Esophagus muscularis mucosa (tissue), 4 donors: ENCODE measurements around the gene ADAMTSL5. TPM values are rescaled to one million over a fixed set of nuclear protein-coding genes. Genes with fewer than 3 reads are reported as not detected.

Source experiments
- DNase-seq: peaks from one replicate; pipeline ENCODE4 v3.0.0-alpha.2; 2017; ENCODE audit errors: extremely low spot score
- H3K27ac ChIP-seq, 4 donors: fragments of 200-600 bp; sonication (generic); replicated peaks in 1 of 4; 1 replicate in 3 of 4; 2 replicates in 1 of 4; pipeline ENCODE4 v1.5.1; 2016 to 2019; ENCODE audit warnings: mild to moderate bottlenecking in 1 of 4
- H3K27me3 ChIP-seq, 4 donors: fragments of 200-600 bp; sonication (generic); one replicate each; pipeline versions ENCODE4 v1.5.1 to v1.6.0; 2016 to 2019
- H3K36me3 ChIP-seq, 4 donors: fragments of 200-600 bp; sonication (generic); one replicate each; pipeline ENCODE4 v1.5.1; 2016 to 2019
- H3K4me1 ChIP-seq, 4 donors: fragments of 200-600 bp; sonication (generic); one replicate each; pipeline ENCODE4 v1.5.1; 2016 to 2019
- H3K4me3 ChIP-seq, 4 donors: fragments of 200-600 bp; sonication (generic); 1 replicate in 2 of 4; 2 replicates in 2 of 4; pipeline ENCODE4 v1.5.1; 2016 to 2019; ENCODE audit warnings: mild to moderate bottlenecking in 4 of 4, moderate library complexity in 1 of 4
- H3K9me3 ChIP-seq, 4 donors: fragments of 200-600 bp; sonication (generic); 1 replicate in 3 of 4; 2 replicates in 1 of 4; pipeline ENCODE4 v1.5.1; 2016 to 2019
- CTCF ChIP-seq, 3 experiments: fragments of 200-600 bp in 2 of 3; fragments of 450-650 bp in 1 of 3; sonication (generic) in 2 of 3; IDR thresholded peaks; one replicate each; pipeline ENCODE4 v1.5.1; 2017 to 2019; ENCODE audit warnings: antibody characterized with exemption in 3 of 3, mild to moderate bottlenecking in 2 of 3, moderate library complexity in 1 of 3
- EP300 ChIP-seq: sonication (generic); formaldehyde crosslinking; IDR thresholded peaks from one replicate; pipeline ENCODE4 v1.6.1; 2017; ENCODE audit warnings: antibody characterized with exemption
- POLR2A ChIP-seq: fragments of 450-650 bp; IDR thresholded peaks from one replicate; pipeline ENCODE4 v1.6.1; 2017; ENCODE audit warnings: antibody characterized with exemption, moderate library complexity, mild to moderate bottlenecking, low read depth
- POLR2AphosphoS5 ChIP-seq, 2 donors: sonication (generic); formaldehyde crosslinking; IDR thresholded peaks; one replicate each; pipeline ENCODE4 v1.6.1; 2017; ENCODE audit warnings: antibody characterized with exemption in 2 of 2
- WGBS: methylation state at CpG from one replicate; pipeline ENCODE4 v1.1.5; 2018; 5-methylcytosine and 5-hydroxymethylcytosine counted together
- intact Hi-C: fragments of 100-400 bp; cut with DNase I; formaldehyde crosslinking; loops from one replicate; pipeline ENCODE4 v1.15.1; 2023
- total RNA-seq, 4 donors: library from RNA; depleted of rRNA; stranded (reverse); fragments of >200 nt; gene quantifications; one replicate each; pipeline versions ENCODE4 v1.1.0 to v1.2.1, GENCODE V29; 2016

Gene ADAMTSL5
- total RNA-seq, 4 donors from 2014 or later, result 3.9 to 5.9 (median 4.7) TPM

GRCh38 chr19:1483131-1483978, 29.5 kb downstream of the ADAMTSL5 start:
- H3K4me3 ChIP-seq, result no peak overlapping the region
- no peak for TF ChIP-seq EP300
- TF ChIP-seq CTCF (IDR thresholded peaks at IDR 0.05), result no peak
- TF ChIP-seq POLR2A, result no peak
- TF ChIP-seq POLR2AphosphoS5 (IDR thresholded peaks at IDR 0.05), result no peak
- H3K9me3 ChIP-seq, result no peaks in the 10 kb centered on the region
- 88% methylated on average over 21 of the region's 77 CpGs for WGBS
- no peak overlapping the region for H3K27ac ChIP-seq
- DNase-seq, result no peak
- no peaks in the 10 kb centered on the region for H3K27me3 ChIP-seq
- no peaks in the 10 kb centered on the region for H3K36me3 ChIP-seq
- peaks cover 8 to 13% (median 12%) of the 10 kb centered on the region in 4 donors for H3K4me1 ChIP-seq
- intact Hi-C loops, result no loop called here

- no peak for TF ChIP-seq EP300
- no peak for TF ChIP-seq CTCF (IDR thresholded peaks at IDR 0.05)
- no peak for TF ChIP-seq POLR2AphosphoS5 (IDR thresholded peaks at IDR 0.05)
- TF ChIP-seq POLR2A, result no peak
- DNase-seq, result no peak
- H3K27ac ChIP-seq, result no peak overlapping the region
- no peaks in the 10 kb centered on the region for H3K9me3 ChIP-seq
- H3K27me3 ChIP-seq, result no peaks in the 10 kb centered on the region
- WGBS, result 79% methylated on average over 14 of the region's 37 CpGs
- H3K36me3 ChIP-seq, result no peaks in the 10 kb centered on the region
- H3K4me3 ChIP-seq, result no peak overlapping the region
- peaks cover 15 to 21% (median 20%) of the 10 kb centered on the region in 4 donors for H3K4me1 ChIP-seq
- intact Hi-C loops, result no loop called here
These were observed 30.3 kb downstream of the ADAMTSL5 start for GRCh38 chr19:1482361-1483130.

GRCh38 chr19:1481893-1482360, 30.9 kb downstream of the ADAMTSL5 start:
- no peak overlapping the region for H3K4me3 ChIP-seq
- no peak for DNase-seq
- no peaks in the 10 kb centered on the region for H3K27me3 ChIP-seq
- H3K4me1 ChIP-seq, result peaks cover 15 to 27% (median 27%) of the 10 kb centered on the region in 4 donors
- H3K36me3 ChIP-seq, result peaks cover 0 to 5% (median 0%) of the 10 kb centered on the region in 4 donors
- intact Hi-C loops, result no loop called here
- WGBS, result 92% methylated on average over 14 of the region's 36 CpGs
- no peaks in the 10 kb centered on the region for H3K9me3 ChIP-seq
- H3K27ac ChIP-seq, result no peak overlapping the region
- TF ChIP-seq EP300, result no peak
- TF ChIP-seq CTCF (IDR thresholded peaks at IDR 0.05), result no peak
- no peak for TF ChIP-seq POLR2AphosphoS5 (IDR thresholded peaks at IDR 0.05)
- no peak for TF ChIP-seq POLR2A

- peaks cover 0 to 11% (median under 1%) of the 10 kb centered on the region in 4 donors for H3K36me3 ChIP-seq
- intact Hi-C loops, result no loop called here
- no peak for DNase-seq
These were observed 31.5 kb downstream of the ADAMTSL5 start for GRCh38 chr19:1481224-1481892.

More at GRCh38 chr19:1481224-1481892, 31.5 kb downstream of the ADAMTSL5 start:
- Histone ChIP-seq H3K27ac (no peak overlapping the region), H3K27me3 (no peaks in the 10 kb centered on the region), H3K4me3 (no peak overlapping the region), H3K9me3 (no peaks in the 10 kb centered on the region), H3K4me1 (peaks cover 15 to 30% (median 28%) of the 10 kb centered on the region in 4 donors)
- TF ChIP-seq POLR2A (no peak), CTCF (IDR thresholded peaks at IDR 0.05) (no peak), EP300 (no peak), POLR2AphosphoS5 (IDR thresholded peaks at IDR 0.05) (no peak)
- WGBS, result 89% methylated on average over 19 of the region's 26 CpGs
